ENCODE measurements around the gene GALE. TPM values are rescaled to one million over a fixed set of nuclear protein-coding genes. Genes with fewer than 3 reads are reported as not detected.

GALE gene
- total and polyA plus RNA-seq, 2 donors (not counting 1 experiment from before 2014, with no cell fraction given): 11.9 to 16.0 TPM

- Histone ChIP-seq H3K27me3 (ENCODE audit: control insufficient read depth, insufficient read depth, low read length) (no peaks in the 10 kb centered on the region), H2AFZ (ENCODE audit: low read length) (no peak overlapping the region), H3K9me3 (ENCODE audit: control insufficient read depth, insufficient read depth, low read depth, low read length) (no peaks in the 10 kb centered on the region), H3K4me1 (ENCODE audit: control insufficient read depth, extremely low read depth, insufficient read depth, low read length) (peaks cover 6% of the 10 kb centered on the region), H3K4me3 (replicated peaks in 1 of 4; ENCODE audit: control extremely low read depth in 1 of 4, insufficient read depth in 1 of 4, low read depth in 3 of 4, low read length in 4 of 4) (no peak overlapping the region), H4K20me1 (ENCODE audit: control insufficient read depth, extremely low read depth, insufficient read depth, low read length) (no peaks in the 10 kb centered on the region), H3K4me2 (ENCODE audit: extremely low read depth, insufficient read depth, low read length) (no peak overlapping the region), H3K79me2 (ENCODE audit: control insufficient read depth, insufficient read depth, low read length) (peaks cover 36% of the 10 kb centered on the region), H3K36me3 (ENCODE audit: control insufficient read depth, insufficient read depth, low read length) (peaks cover 35% of the 10 kb centered on the region), H3K9ac (ENCODE audit: insufficient read depth, low read length) (no peak overlapping the region), H3K27ac (ENCODE audit: insufficient read depth, low read length) (no peak overlapping the region)
- TF ChIP-seq EZH2 (IDR thresholded peaks at IDR 0.05; ENCODE audit: low read length, missing control alignments) (no peak), CTCF (conservative IDR thresholded peaks at IDR 0.05 in 1 of 2, IDR thresholded peaks at IDR 0.05 in 1 of 2; ENCODE audit: low read depth in 1 of 2, low read length in 2 of 2) (no peak)
- DNase-seq (ENCODE audit: low read depth in 2 of 2): no peak
Measured at GRCh38 chr1:23751815-23752200, 48.7 kb downstream of the GALE start.

GRCh38 chr1:23751050-23751814 is 49.3 kb downstream of the GALE start:
- H3K9ac ChIP-seq (ENCODE audit: insufficient read depth, low read length): no peak overlapping the region
- H4K20me1 ChIP-seq (ENCODE audit: control insufficient read depth, extremely low read depth, insufficient read depth, low read length): no peaks in the 10 kb centered on the region
- peaks cover 40% of the 10 kb centered on the region for H3K79me2 ChIP-seq (ENCODE audit: control insufficient read depth, insufficient read depth, low read length)

GRCh38 chr1:23748016-23748415 is 52.5 kb downstream of the GALE start:
- H3K36me3 ChIP-seq (ENCODE audit: control insufficient read depth, insufficient read depth, low read length): peaks cover 12% of the 10 kb centered on the region
- H3K27ac ChIP-seq (ENCODE audit: insufficient read depth, low read length): no peak overlapping the region
- DNase-seq (ENCODE audit: low read depth in 2 of 2): no peak

More at GRCh38 chr1:23751050-23751814, 49.3 kb downstream of the GALE start:
- peak; percentile 26 to 66 for DNase-seq (ENCODE audit: low read depth in 2 of 2)
- Histone ChIP-seq H3K27ac (ENCODE audit: insufficient read depth, low read length) (peak overlapping the region; percentile 10), H3K4me3 (replicated peaks in 1 of 4; ENCODE audit: control extremely low read depth in 1 of 4, insufficient read depth in 1 of 4, low read depth in 3 of 4, low read length in 4 of 4) (no peak overlapping the region), H3K4me1 (ENCODE audit: control insufficient read depth, extremely low read depth, insufficient read depth, low read length) (peaks cover 2% of the 10 kb centered on the region), H3K27me3 (ENCODE audit: control insufficient read depth, insufficient read depth, low read length) (no peaks in the 10 kb centered on the region), H3K36me3 (ENCODE audit: control insufficient read depth, insufficient read depth, low read length) (peaks cover 30% of the 10 kb centered on the region), H3K4me2 (ENCODE audit: extremely low read depth, insufficient read depth, low read length) (no peak overlapping the region), H3K9me3 (ENCODE audit: control insufficient read depth, insufficient read depth, low read depth, low read length) (no peaks in the 10 kb centered on the region), H2AFZ (ENCODE audit: low read length) (no peak overlapping the region)
- TF ChIP-seq EZH2 (IDR thresholded peaks at IDR 0.05; ENCODE audit: low read length, missing control alignments) (no peak), CTCF (conservative IDR thresholded peaks at IDR 0.05 in 1 of 2, IDR thresholded peaks at IDR 0.05 in 1 of 2; ENCODE audit: low read depth in 1 of 2, low read length in 2 of 2) (peak; percentile 68 to 70)

More at GRCh38 chr1:23748016-23748415, 52.5 kb downstream of the GALE start:
- H4K20me1 ChIP-seq (ENCODE audit: control insufficient read depth, extremely low read depth, insufficient read depth, low read length): no peaks in the 10 kb centered on the region
- TF ChIP-seq CTCF (conservative IDR thresholded peaks at IDR 0.05 in 1 of 2, IDR thresholded peaks at IDR 0.05 in 1 of 2; ENCODE audit: low read depth in 1 of 2, low read length in 2 of 2) (no peak), EZH2 (IDR thresholded peaks at IDR 0.05; ENCODE audit: low read length, missing control alignments) (no peak)
- H3K9me3 ChIP-seq (ENCODE audit: control insufficient read depth, insufficient read depth, low read depth, low read length): no peaks in the 10 kb centered on the region
- H3K27me3 ChIP-seq (ENCODE audit: control insufficient read depth, insufficient read depth, low read length): no peaks in the 10 kb centered on the region
- H2AFZ ChIP-seq (ENCODE audit: low read length): no peak overlapping the region
- H3K79me2 ChIP-seq (ENCODE audit: control insufficient read depth, insufficient read depth, low read length): peaks cover 67% of the 10 kb centered on the region
- H3K4me3 ChIP-seq (replicated peaks in 1 of 4; ENCODE audit: control extremely low read depth in 1 of 4, insufficient read depth in 1 of 4, low read depth in 3 of 4, low read length in 4 of 4): no peak overlapping the region
- H3K9ac ChIP-seq (ENCODE audit: insufficient read depth, low read length): no peak overlapping the region
- H3K4me1 ChIP-seq (ENCODE audit: control insufficient read depth, extremely low read depth, insufficient read depth, low read length): no peaks in the 10 kb centered on the region
- H3K4me2 ChIP-seq (ENCODE audit: extremely low read depth, insufficient read depth, low read length): no peak overlapping the region

Other genes with a start within 250 kb of the GALE start
- gene ID3, start 241.3 kb downstream of the GALE start, total RNA-seq: 9.9 and 42.9 TPM in 2 replicates
- gene ID3, start 241.3 kb downstream of the GALE start, polyA plus RNA-seq: 23.0 and 35.2 TPM in 2 replicates
- gene RPL11, start 108.9 kb downstream of the GALE start, total RNA-seq: 1,214 and 1,412 TPM in 2 replicates
- 1,477 and 1,551 TPM in 2 replicates for gene RPL11, start 108.9 kb downstream of the GALE start, polyA plus RNA-seq
- gene ELOA, start 57.3 kb downstream of the GALE start, total RNA-seq: 15.9 and 19.3 TPM in 2 replicates
- 34.1 and 42.2 TPM in 2 replicates for gene ELOA, start 57.3 kb downstream of the GALE start, polyA plus RNA-seq
- gene PITHD1, start 22.3 kb downstream of the GALE start, total RNA-seq: 29.5 and 40.5 TPM in 2 replicates
- gene PITHD1, start 22.3 kb downstream of the GALE start, polyA plus RNA-seq: 47.7 and 58.6 TPM in 2 replicates
- 27.5 and 29.2 TPM in 2 replicates for gene LYPLA2, start 9.6 kb downstream of the GALE start, total RNA-seq
- gene LYPLA2, start 9.6 kb downstream of the GALE start, polyA plus RNA-seq: 20.4 and 29.1 TPM in 2 replicates
- 59.3 and 74.6 TPM in 2 replicates for gene HMGCL, start 24.7 kb upstream of the GALE start, total RNA-seq
- 34.1 and 41.3 TPM in 2 replicates for gene HMGCL, start 24.7 kb upstream of the GALE start, polyA plus RNA-seq
- 8.7 and 9.7 TPM in 2 replicates for gene FUCA1, start 67.5 kb upstream of the GALE start, total RNA-seq
- gene FUCA1, start 67.5 kb upstream of the GALE start, polyA plus RNA-seq: 4.1 and 5.9 TPM in 2 replicates
- not detected in 2 replicates for gene CNR2, start 112.6 kb upstream of the GALE start, total RNA-seq
- gene CNR2, start 112.6 kb upstream of the GALE start, polyA plus RNA-seq: not detected in 2 replicates
- 84.4 and 91.7 TPM in 2 replicates for gene PNRC2, start 159.1 kb upstream of the GALE start, total RNA-seq
- gene PNRC2, start 159.1 kb upstream of the GALE start, polyA plus RNA-seq: 86.6 and 96.6 TPM in 2 replicates
- gene SRSF10, start 179.6 kb upstream of the GALE start, total RNA-seq: 83.0 and 93.5 TPM in 2 replicates
- 113 and 118 TPM in 2 replicates for gene SRSF10, start 179.6 kb upstream of the GALE start, polyA plus RNA-seq